Epithelial cell of proximal tubule (primary cell): ENCODE data around the gene KRTAP19-5. TPM values are rescaled to one million over a fixed set of nuclear protein-coding genes. Genes with fewer than 3 reads are reported as not detected.
A peak's percentile ranks its signal among the peaks of the same experiment; 100 is the strongest.

Experiments
- DNase-seq: peaks from one replicate; pipeline ENCODE4 v3.0.0-alpha.2; 2011; ENCODE audit warnings: low read depth
- H3K4me3 ChIP-seq: 2 replicates; pipeline ENCODE4 v1.5.1; 2011; ENCODE audit warnings: low read depth, mild to moderate bottlenecking, low read length
- CTCF ChIP-seq: conservative IDR thresholded peaks from 2 replicates; pipeline ENCODE4 v1.5.1; 2012; ENCODE audit warnings: low read depth, mild to moderate bottlenecking, low read length
- total RNA-seq: library from RNA; depleted of rRNA; stranded (reverse); fragments of >200 nt; gene quantifications from 2 replicates; pipeline ENCODE4 v1.2.3, GENCODE V29; 2015

KRTAP19-5 gene
- total RNA-seq, 1 donor from 2014 or later: not detected

- TF ChIP-seq CTCF: peak; percentile 48
- DNase-seq: no peak
- no peak overlapping the region for H3K4me3 ChIP-seq
These were observed 38.2 kb downstream of the KRTAP19-5 start for GRCh38 chr21:30463713-30464112.

Other genes starting within 250 kb of the KRTAP19-5 start
- not detected in 2 replicates for gene KRTAP24-1, start 219.2 kb downstream of the KRTAP19-5 start, total RNA-seq
- not detected in 2 replicates for gene KRTAP25-1, start 212.6 kb downstream of the KRTAP19-5 start, total RNA-seq
- gene KRTAP26-1, start 181.8 kb downstream of the KRTAP19-5 start, total RNA-seq: not detected in 2 replicates
- not detected in 2 replicates for gene KRTAP27-1, start 164.4 kb downstream of the KRTAP19-5 start, total RNA-seq
- gene KRTAP23-1, start 153.5 kb downstream of the KRTAP19-5 start, total RNA-seq: not detected in 2 replicates
- gene KRTAP13-2, start 129.9 kb downstream of the KRTAP19-5 start, total RNA-seq: not detected in 2 replicates
- not detected in 2 replicates for gene KRTAP13-1, start 106.1 kb downstream of the KRTAP19-5 start, total RNA-seq
- gene KRTAP13-3, start 76.2 kb downstream of the KRTAP19-5 start, total RNA-seq: not detected in 2 replicates
- gene KRTAP13-4, start 71.9 kb downstream of the KRTAP19-5 start, total RNA-seq: not detected in 2 replicates
- gene KRTAP15-1, start 61.9 kb downstream of the KRTAP19-5 start, total RNA-seq: not detected in 2 replicates
- not detected in 2 replicates for gene KRTAP19-1, start 21.8 kb downstream of the KRTAP19-5 start, total RNA-seq
- not detected in 2 replicates for gene KRTAP19-2, start 14.7 kb downstream of the KRTAP19-5 start, total RNA-seq
- gene KRTAP19-3, start 10.1 kb downstream of the KRTAP19-5 start, total RNA-seq: not detected in 2 replicates
- not detected in 2 replicates for gene KRTAP19-4, start 5.0 kb downstream of the KRTAP19-5 start, total RNA-seq
- not detected in 2 replicates for gene KRTAP19-6, start 39.7 kb upstream of the KRTAP19-5 start, total RNA-seq
- gene KRTAP19-7, start 59.2 kb upstream of the KRTAP19-5 start, total RNA-seq: not detected in 2 replicates
- gene KRTAP22-2, start 88.3 kb upstream of the KRTAP19-5 start, total RNA-seq: not detected in 2 replicates
- gene KRTAP6-3, start 90.3 kb upstream of the KRTAP19-5 start, total RNA-seq: not detected in 2 replicates
- gene KRTAP6-2, start 96.8 kb upstream of the KRTAP19-5 start, total RNA-seq: not detected in 2 replicates
- not detected in 2 replicates for gene KRTAP22-1, start 98.9 kb upstream of the KRTAP19-5 start, total RNA-seq
- not detected in 2 replicates for gene KRTAP6-1, start 111.8 kb upstream of the KRTAP19-5 start, total RNA-seq
- not detected in 2 replicates for gene KRTAP20-1, start 114.3 kb upstream of the KRTAP19-5 start, total RNA-seq
- not detected in 2 replicates for gene KRTAP20-4, start 118.5 kb upstream of the KRTAP19-5 start, total RNA-seq
- gene KRTAP20-2, start 133.1 kb upstream of the KRTAP19-5 start, total RNA-seq: not detected in 2 replicates
- gene KRTAP20-3, start 140.7 kb upstream of the KRTAP19-5 start, total RNA-seq: not detected in 2 replicates
- gene KRTAP21-3, start 216.6 kb upstream of the KRTAP19-5 start, total RNA-seq: not detected in 2 replicates
- gene KRTAP21-2, start 245.1 kb upstream of the KRTAP19-5 start, total RNA-seq: not detected in 2 replicates